GM10266 (cell line): ENCODE results near the gene EN2.

Experiments
- DNase-seq: peaks from one replicate; pipeline ENCODE4 v3.0.0; 2012; ENCODE audit errors: extremely low spot score
- TF ChIP-seq, protein P1 (sequence below): IDR thresholded peaks from 2 replicates; pipeline ENCODE4 v1.5.1; 2012; ENCODE audit warnings: mild to moderate bottlenecking, low read depth; ENCODE audit not compliant: control insufficient read depth, insufficient read depth; ENCODE audit errors: missing control alignments

Gene EN2

DNA sequence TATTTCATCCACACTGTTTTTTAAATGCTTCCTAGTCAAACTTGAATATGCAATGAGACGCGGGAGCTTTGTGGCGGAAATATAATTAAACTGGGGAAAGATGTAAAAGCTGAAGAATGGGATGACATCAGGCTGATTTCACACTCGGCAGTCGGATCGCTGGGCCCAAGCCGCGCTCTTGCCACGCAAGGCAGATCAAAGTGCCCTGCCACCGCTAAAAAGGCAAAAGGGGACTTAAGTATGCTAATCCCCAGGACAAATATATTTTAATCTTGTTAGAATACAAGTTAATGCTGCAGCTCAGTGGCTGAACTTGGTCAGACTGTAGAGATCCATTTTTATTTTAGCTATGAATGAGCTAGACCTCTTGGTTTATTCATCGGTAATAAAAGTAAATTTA, 13.8 kb downstream of the EN2 start:
- TF ChIP-seq, protein P1, sequence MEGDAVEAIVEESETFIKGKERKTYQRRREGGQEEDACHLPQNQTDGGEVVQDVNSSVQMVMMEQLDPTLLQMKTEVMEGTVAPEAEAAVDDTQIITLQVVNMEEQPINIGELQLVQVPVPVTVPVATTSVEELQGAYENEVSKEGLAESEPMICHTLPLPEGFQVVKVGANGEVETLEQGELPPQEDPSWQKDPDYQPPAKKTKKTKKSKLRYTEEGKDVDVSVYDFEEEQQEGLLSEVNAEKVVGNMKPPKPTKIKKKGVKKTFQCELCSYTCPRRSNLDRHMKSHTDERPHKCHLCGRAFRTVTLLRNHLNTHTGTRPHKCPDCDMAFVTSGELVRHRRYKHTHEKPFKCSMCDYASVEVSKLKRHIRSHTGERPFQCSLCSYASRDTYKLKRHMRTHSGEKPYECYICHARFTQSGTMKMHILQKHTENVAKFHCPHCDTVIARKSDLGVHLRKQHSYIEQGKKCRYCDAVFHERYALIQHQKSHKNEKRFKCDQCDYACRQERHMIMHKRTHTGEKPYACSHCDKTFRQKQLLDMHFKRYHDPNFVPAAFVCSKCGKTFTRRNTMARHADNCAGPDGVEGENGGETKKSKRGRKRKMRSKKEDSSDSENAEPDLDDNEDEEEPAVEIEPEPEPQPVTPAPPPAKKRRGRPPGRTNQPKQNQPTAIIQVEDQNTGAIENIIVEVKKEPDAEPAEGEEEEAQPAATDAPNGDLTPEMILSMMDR, result no peak
- DNase-seq, result no peak

DNA sequence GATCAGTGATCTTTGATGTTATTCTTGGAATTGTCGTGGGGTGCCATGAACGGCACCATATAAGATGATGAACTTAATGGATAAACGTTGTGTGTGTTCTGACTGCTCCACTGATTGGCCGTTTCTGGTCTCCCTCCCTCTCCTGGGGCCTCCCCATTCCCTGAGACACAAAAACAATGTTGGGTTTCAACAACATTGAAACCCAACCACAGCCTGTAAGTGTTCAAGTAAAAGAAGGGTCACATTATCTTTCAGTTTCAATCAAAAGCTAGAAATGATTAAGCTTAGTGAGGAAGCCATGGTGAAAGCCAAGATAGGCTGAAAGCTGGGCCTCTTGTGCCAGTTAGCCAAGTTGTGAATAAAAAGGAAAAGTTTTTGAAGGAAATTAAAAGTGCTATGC, 19.5 kb downstream of the EN2 start:
- TF ChIP-seq, protein P1, result no peak
- DNase-seq, result no peak

DNA sequence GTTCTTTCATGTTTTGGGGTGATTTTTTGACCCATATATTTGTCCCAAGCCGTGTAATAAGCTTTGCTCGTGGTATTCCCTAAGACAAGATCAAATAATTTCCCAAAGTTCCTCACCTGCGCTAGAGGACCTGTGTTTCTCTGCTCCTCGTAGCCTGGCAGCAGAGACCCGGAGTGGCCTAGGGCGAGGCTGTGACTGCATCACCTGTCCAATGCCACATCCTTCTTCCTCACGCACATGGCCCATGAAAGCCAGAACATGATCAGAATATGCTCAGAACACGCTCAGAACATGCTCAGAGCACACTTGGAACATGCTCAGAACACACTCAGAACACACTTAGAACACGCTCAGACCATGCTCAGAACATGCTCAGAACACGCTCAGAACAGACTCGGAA, 23.8 kb downstream of the EN2 start:
- TF ChIP-seq, protein P1, result no peak
- no peak for DNase-seq

DNA sequence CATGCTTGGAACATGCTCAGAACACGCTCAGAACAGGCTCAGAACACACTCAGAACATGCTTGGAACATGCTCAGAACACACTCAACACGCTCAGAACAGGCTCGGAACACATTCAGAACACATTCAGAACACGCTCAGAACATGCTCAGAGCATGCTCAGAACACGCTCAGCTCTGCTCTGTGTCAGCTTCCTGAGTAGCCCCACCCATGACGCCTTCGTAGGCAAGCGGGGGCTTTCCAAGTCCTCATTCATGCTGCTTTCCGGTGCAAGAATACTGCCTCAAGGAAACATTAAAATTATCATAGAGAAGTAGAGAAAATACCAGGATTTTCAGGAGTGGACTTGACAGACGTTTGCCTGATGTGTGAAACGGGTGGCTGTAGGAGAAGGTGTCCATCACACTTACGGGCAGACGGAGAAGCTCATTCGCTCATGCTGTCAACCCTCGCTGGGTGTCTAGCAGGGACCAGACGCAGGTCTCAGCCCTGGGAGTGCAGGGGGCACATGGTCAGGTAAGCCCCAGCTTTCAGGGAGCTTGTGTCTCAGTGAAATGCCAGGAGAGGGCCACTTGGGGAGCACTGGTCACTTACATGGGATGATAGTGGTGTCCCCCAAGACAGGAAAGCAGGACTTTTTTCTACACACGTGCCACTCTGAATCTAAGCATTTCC, 24.7 kb downstream of the EN2 start:
- no peak for DNase-seq
- TF ChIP-seq, protein P1, result no peak

DNA sequence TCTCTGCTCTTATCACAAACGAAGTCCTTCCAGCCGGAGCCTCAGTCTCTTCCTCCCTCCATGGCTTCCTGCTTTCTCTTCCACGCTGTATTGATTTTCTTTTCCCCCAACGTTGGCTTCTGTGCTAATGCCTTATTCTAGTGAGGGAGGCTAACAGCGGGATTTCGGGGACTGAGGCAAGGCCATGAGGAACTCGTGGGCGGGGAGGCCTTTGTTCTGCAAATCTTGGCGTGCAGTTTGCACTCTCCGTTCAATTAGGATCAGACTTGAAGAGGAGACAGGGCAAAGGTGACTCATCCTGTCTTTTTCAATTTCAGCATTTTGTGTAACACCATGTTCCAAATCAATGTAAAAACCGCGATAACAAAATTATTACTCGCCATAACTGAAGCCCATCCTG, 25.3 kb downstream of the EN2 start:
- TF ChIP-seq, protein P1, result no peak
- no peak for DNase-seq

DNA sequence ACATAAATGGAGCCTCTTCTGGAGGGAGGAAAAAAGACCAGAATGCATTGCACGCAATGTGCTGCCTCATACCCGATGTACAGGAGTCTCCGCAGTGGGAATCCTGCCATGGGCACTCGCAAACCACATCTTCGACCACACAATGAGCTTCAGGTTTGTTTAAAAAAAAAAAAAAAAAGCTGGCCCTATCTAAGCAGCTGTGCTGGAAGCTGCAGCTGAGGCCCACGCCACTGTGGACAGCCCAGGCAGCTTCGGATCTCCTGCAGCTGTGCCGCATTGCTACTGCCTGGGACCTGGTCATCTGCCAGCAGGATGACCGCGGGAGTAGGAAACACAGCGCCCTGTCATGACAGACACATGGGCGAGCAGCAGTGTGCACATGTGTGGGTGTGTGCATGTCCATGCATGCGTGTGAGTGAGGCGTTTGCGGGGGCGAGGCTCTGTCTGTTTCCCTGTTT, 26.0 kb downstream of the EN2 start:
- DNase-seq, result no peak
- TF ChIP-seq, protein P1, result no peak

DNA sequence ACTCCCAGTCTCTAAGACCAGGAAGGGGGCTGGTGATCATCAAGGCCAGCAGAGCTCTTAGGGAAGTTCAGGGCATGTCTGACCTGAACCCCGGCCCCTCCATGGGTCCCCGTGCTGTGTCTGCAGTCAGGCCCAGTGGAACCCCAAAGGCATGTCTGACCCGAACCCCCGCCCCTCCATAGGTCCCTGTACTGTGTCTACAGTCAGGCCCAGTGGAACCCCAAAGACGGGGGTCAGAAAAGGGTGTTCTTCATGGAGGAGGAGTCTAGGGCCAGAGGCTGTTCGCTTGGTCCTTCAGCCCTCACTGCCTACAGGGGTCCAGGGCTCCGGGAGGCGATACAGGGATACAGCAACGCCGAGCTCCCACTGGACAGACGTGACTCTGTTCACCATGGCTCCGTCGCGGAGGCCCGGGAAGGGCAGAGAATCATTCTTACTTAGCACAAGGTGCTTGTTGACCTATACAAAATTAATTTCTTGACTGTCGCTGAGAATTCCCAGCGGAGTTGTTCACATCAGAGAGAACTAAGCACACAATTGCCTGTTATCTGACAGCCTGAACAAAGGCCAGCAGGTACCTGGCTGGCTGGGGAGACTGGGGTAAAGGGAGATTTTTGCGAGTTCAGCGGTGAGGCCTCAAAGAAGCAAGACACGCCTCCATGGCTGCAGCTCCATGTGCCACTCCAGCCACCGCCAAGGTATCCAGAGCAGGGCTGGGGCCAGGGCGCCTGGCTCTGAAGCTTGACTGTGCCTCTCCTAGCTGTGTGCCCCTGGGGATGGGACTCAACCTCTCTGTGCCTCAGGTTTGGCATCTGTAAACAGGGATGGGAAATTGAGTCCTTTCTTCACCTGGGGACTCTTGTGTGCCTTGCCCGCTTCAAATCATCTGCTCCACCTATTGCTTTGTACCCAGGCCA, 26.8 kb downstream of the EN2 start:
- no peak for DNase-seq
- TF ChIP-seq, protein P1, result no peak
